ENCODE results near the gene MSH3. TPM values are rescaled to one million over a fixed set of nuclear protein-coding genes. Genes with fewer than 3 reads are reported as not detected.

Gene MSH3
- total and polyA plus RNA-seq, 4 donors = 4.2 to 18.1 (median 9.1) TPM

DNA sequence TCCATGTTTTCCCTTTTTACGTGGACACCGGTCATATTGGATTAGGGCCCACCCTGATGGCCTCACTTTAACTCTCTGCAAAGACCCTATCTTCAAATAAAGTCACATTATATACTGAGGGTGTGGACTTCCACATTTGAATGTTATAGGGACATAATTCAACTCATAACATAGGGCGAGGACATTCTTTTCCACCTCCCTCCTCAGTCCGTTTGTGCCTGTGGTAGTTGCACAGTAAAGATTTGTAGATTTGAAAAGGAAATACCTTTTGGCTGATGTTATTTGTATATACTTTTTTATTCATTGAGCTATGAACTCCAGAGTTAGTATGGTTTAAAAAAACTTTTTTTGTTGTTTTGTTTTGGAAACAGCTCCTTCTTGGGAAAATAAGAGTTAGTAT, 51.3 kb downstream of the MSH3 start:
- H3K36me3 ChIP-seq (ENCODE audit: control insufficient read depth in 1 of 2, insufficient read depth in 2 of 2, low read length in 1 of 2) = peaks cover 0 to 4% of the 10 kb centered on the region in 2 donors

DNA sequence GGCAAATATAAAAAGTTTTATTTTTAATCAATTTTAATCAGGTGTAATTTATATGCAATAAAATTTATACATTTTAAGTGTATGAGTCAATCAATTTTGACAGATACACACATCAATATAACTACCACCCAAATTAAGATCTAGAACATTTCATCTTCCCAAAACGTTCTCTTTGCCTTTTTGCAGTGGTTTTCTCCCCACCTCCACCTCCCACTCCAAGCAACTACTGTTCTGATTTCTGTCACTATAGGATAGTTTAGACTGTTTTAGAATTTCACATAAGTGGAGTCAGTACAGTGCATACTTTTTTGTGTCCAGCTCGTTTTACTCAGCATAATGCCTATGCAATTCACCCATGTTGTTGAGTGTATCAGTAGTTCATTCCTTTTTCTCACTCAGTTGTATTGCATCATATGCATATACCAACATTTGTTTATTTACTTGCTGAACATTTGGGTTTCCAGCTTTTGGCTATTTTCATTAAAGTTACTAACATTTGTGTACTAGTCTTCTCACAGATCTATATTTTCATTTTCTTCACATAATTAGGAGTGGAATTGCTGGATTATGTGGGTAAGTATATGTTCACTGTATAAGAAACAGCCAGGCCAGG, 52.5 kb downstream of the MSH3 start:
- no peaks in the 10 kb centered on the region for H3K27me3 ChIP-seq (ENCODE audit: control insufficient read depth in 1 of 2, insufficient read depth in 2 of 2, low read length in 1 of 2)
- WGBS, 2 donors = 76 to 88% methylated on average over 2 of the region's 2 CpGs
- no peak overlapping the region for H3K4me3 ChIP-seq (ENCODE audit: low read length in 2 of 2)
- H3K36me3 ChIP-seq (ENCODE audit: control insufficient read depth in 1 of 2, insufficient read depth in 2 of 2, low read length in 1 of 2) = peaks cover 0 to 4% of the 10 kb centered on the region in 2 donors
- ATAC-seq (ENCODE audit: low FRiP score) (no peak), DNase-seq (no peak)
- intact Hi-C loops (cut with DNase I) = no loop called here
- peak overlapping the region in 1 of 2 donors; percentile 2 for H3K27ac ChIP-seq (ENCODE audit: low read depth in 1 of 2, low read length in 2 of 2)
- H3K4me1 ChIP-seq (ENCODE audit: control insufficient read depth in 1 of 2, insufficient read depth in 2 of 2, low read length in 2 of 2) = peaks cover 0 to 3% of the 10 kb centered on the region in 2 donors
- H3K9me3 ChIP-seq (ENCODE audit: control insufficient read depth, low read length) = no peaks in the 10 kb centered on the region

More for the DNA sequence above, 51.3 kb downstream of the MSH3 start:
- H3K27me3 ChIP-seq (ENCODE audit: control insufficient read depth in 1 of 2, insufficient read depth in 2 of 2, low read length in 1 of 2) = no peaks in the 10 kb centered on the region
- no peak for ATAC-seq (ENCODE audit: low FRiP score)
- 61 to 64% methylated on average over 4 of the region's 4 CpGs for WGBS, 2 donors
- H3K9me3 ChIP-seq (ENCODE audit: control insufficient read depth, low read length) = no peaks in the 10 kb centered on the region
- H3K4me3 ChIP-seq (ENCODE audit: low read length in 2 of 2) = no peak overlapping the region
- peaks cover 0 to 3% of the 10 kb centered on the region in 2 donors for H3K4me1 ChIP-seq (ENCODE audit: control insufficient read depth in 1 of 2, insufficient read depth in 2 of 2, low read length in 2 of 2)
- no peak for DNase-seq
- no peak overlapping the region for H3K27ac ChIP-seq (ENCODE audit: low read depth in 1 of 2, low read length in 2 of 2)
- intact Hi-C loops (cut with DNase I) = no loop called here

DNA sequence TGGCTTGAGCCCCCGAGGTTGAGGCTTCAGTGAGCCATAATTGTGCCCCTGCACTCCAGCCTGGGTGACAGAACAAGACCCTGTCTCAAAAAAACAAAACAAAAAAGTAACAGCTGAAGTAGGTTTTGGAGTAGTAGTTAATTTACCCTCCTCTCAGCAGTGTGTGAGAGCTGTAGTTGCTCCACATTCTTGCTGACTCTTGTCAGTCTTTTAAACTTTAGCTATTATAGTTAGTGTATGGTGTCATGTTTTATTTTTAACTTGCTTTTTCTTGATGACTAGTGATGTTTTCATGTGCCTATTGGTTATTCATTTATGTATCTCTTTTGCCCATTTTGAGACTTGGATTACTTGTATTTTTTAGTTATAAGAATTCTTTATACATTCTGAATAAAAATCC, 53.2 kb downstream of the MSH3 start:
- Histone ChIP-seq H3K27me3 (ENCODE audit: control insufficient read depth in 1 of 2, insufficient read depth in 2 of 2, low read length in 1 of 2) (no peaks in the 10 kb centered on the region), H3K4me3 (ENCODE audit: low read length in 2 of 2) (no peak overlapping the region), H3K27ac (ENCODE audit: low read depth in 1 of 2, low read length in 2 of 2) (no peak overlapping the region), H3K9me3 (ENCODE audit: control insufficient read depth, low read length) (no peaks in the 10 kb centered on the region), H3K36me3 (ENCODE audit: control insufficient read depth in 1 of 2, insufficient read depth in 2 of 2, low read length in 1 of 2) (no peaks in the 10 kb centered on the region), H3K4me1 (ENCODE audit: control insufficient read depth in 1 of 2, insufficient read depth in 2 of 2, low read length in 2 of 2) (peaks cover 0 to 3% of the 10 kb centered on the region in 2 donors)
- intact Hi-C loops (cut with DNase I) = no loop called here
- WGBS, 2 donors = 79 to 85% methylated on average over 1 of the region's 1 CpG
- DNase-seq = no peak
- ATAC-seq (ENCODE audit: low FRiP score) = peak; percentile 53

DNA sequence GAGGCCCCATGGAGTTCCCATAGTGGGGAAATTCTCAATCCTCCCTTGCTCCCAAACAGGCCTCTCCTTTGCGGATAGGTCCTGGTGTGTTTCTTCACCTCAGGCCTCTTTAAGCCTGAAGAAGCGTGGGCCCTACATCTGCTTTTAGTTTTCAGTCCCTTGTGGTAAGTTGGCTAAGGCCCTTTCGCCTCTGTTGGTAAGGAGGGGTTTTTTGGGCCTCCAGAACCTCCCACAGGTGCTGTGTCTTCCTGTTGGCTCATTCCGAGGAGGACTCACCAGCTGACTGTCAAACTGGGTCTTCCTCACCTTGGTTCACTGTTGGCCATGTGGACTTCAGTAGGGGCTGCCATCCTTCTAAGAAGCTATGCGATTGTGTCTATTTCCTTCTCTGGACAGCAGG, 56.8 kb downstream of the MSH3 start:
- no peak for ATAC-seq (ENCODE audit: low FRiP score)
- no peaks in the 10 kb centered on the region for H3K9me3 ChIP-seq (ENCODE audit: control insufficient read depth, low read length)

DNA sequence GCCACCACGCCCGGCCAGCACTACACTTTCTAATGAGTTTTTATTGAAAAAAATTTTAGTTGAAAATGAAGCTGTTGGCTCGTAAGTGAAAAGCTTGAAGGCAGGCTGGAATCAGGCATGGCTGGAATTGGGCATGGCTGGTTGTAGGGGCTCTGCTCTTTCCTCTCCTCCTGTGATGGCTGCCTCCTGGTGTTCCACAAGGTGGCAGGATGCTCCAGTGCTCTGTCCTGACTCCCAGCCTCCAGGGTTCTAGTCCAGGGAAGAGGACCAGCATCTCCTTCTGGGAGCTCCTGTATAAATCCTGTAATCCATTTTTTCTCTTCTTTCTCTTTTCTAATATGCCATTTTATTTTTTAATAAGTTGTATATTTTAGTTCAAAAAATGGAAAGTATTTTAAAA, 57.5 kb downstream of the MSH3 start:
- no peaks in the 10 kb centered on the region for H3K4me1 ChIP-seq (ENCODE audit: control insufficient read depth in 1 of 2, insufficient read depth in 2 of 2, low read length in 2 of 2)
- DNase-seq (no peak), ATAC-seq (ENCODE audit: low FRiP score) (no peak)
- intact Hi-C loops (cut with DNase I) = no loop called here
- 95 to 96% methylated on average over 3 of the region's 3 CpGs for WGBS, 2 donors
- H3K27ac ChIP-seq (ENCODE audit: low read depth in 1 of 2, low read length in 2 of 2) = no peak overlapping the region
- no peaks in the 10 kb centered on the region for H3K27me3 ChIP-seq (ENCODE audit: control insufficient read depth in 1 of 2, insufficient read depth in 2 of 2, low read length in 1 of 2)
- H3K4me3 ChIP-seq (ENCODE audit: low read length in 2 of 2) = no peak overlapping the region
- peaks cover 0 to 1% of the 10 kb centered on the region in 2 donors for H3K36me3 ChIP-seq (ENCODE audit: control insufficient read depth in 1 of 2, insufficient read depth in 2 of 2, low read length in 1 of 2)
- no peaks in the 10 kb centered on the region for H3K9me3 ChIP-seq (ENCODE audit: control insufficient read depth, low read length)

More for the DNA sequence above, 56.8 kb downstream of the MSH3 start:
- no peak for DNase-seq
- no peak overlapping the region for H3K27ac ChIP-seq (ENCODE audit: low read depth in 1 of 2, low read length in 2 of 2)
- H3K36me3 ChIP-seq (ENCODE audit: control insufficient read depth in 1 of 2, insufficient read depth in 2 of 2, low read length in 1 of 2) = peaks cover 0 to 1% of the 10 kb centered on the region in 2 donors
- WGBS, 2 donors = 92 to 95% methylated on average over 5 of the region's 5 CpGs
- intact Hi-C loops (cut with DNase I) = no loop called here
- no peaks in the 10 kb centered on the region for H3K4me1 ChIP-seq (ENCODE audit: control insufficient read depth in 1 of 2, insufficient read depth in 2 of 2, low read length in 2 of 2)
- no peaks in the 10 kb centered on the region for H3K27me3 ChIP-seq (ENCODE audit: control insufficient read depth in 1 of 2, insufficient read depth in 2 of 2, low read length in 1 of 2)
- H3K4me3 ChIP-seq (ENCODE audit: low read length in 2 of 2) = no peak overlapping the region

DNA sequence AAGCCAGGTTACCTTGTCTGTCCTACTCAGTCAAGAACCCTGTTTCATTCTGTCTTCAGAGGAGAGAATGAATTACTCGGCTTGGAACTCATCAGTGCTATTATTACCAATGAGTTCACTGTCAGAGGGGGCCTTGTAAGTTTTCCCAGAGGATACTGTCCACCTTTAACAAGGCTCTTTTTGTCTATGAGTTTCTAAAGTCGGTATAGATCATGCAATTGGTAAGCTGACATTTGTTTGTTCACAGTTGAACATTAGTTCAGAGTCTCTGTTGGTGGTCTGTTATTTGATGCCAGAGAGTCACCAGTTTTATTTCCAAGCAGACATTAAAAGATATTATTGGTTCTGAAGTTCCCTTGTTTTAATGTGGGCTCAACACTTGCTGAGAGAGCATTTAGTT, 58.5 kb downstream of the MSH3 start:
- ATAC-seq (ENCODE audit: low FRiP score) = no peak
- WGBS, 2 donors = 73 to 74% methylated on average over 2 of the region's 2 CpGs
- DNase-seq = no peak
- Histone ChIP-seq H3K4me3 (ENCODE audit: low read length in 2 of 2) (no peak overlapping the region), H3K36me3 (ENCODE audit: control insufficient read depth in 1 of 2, insufficient read depth in 2 of 2, low read length in 1 of 2) (peaks cover 0 to 1% of the 10 kb centered on the region in 2 donors), H3K27ac (ENCODE audit: low read depth in 1 of 2, low read length in 2 of 2) (no peak overlapping the region), H3K4me1 (ENCODE audit: control insufficient read depth in 1 of 2, insufficient read depth in 2 of 2, low read length in 2 of 2) (no peaks in the 10 kb centered on the region), H3K9me3 (ENCODE audit: control insufficient read depth, low read length) (no peaks in the 10 kb centered on the region), H3K27me3 (ENCODE audit: control insufficient read depth in 1 of 2, insufficient read depth in 2 of 2, low read length in 1 of 2) (no peaks in the 10 kb centered on the region)
- intact Hi-C loops (cut with DNase I) = no loop called here

DNA sequence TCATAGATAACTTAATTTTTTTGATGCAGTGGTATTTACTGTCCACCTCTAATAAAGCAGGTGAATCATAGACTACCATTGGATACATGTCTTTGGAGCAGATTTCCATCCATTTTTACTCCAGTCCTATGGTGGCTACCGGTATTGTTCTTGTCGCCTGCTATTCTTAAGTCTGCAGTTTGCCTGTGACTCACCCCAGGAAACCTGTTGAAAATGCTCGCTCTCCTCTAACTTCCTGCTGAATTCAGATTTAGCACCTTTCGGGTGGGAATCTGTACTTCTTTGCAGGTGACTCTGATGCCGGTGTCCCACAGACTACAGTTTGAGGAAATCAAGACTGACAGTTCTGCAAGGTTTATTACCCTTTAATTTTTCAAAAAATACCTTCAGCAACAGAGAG, 59.2 kb downstream of the MSH3 start:
- Histone ChIP-seq H3K9me3 (ENCODE audit: control insufficient read depth, low read length) (no peaks in the 10 kb centered on the region), H3K27ac (ENCODE audit: low read depth in 1 of 2, low read length in 2 of 2) (no peak overlapping the region), H3K27me3 (ENCODE audit: control insufficient read depth in 1 of 2, insufficient read depth in 2 of 2, low read length in 1 of 2) (no peaks in the 10 kb centered on the region), H3K36me3 (ENCODE audit: control insufficient read depth in 1 of 2, insufficient read depth in 2 of 2, low read length in 1 of 2) (peaks cover 0 to 1% of the 10 kb centered on the region in 2 donors), H3K4me3 (ENCODE audit: low read length in 2 of 2) (no peak overlapping the region), H3K4me1 (ENCODE audit: control insufficient read depth in 1 of 2, insufficient read depth in 2 of 2, low read length in 2 of 2) (no peaks in the 10 kb centered on the region)
- intact Hi-C loops (cut with DNase I) = no loop called here
- ATAC-seq (ENCODE audit: low FRiP score) = no peak
- 90 to 95% methylated on average over 5 of the region's 5 CpGs for WGBS, 2 donors
- no peak for DNase-seq

DNA sequence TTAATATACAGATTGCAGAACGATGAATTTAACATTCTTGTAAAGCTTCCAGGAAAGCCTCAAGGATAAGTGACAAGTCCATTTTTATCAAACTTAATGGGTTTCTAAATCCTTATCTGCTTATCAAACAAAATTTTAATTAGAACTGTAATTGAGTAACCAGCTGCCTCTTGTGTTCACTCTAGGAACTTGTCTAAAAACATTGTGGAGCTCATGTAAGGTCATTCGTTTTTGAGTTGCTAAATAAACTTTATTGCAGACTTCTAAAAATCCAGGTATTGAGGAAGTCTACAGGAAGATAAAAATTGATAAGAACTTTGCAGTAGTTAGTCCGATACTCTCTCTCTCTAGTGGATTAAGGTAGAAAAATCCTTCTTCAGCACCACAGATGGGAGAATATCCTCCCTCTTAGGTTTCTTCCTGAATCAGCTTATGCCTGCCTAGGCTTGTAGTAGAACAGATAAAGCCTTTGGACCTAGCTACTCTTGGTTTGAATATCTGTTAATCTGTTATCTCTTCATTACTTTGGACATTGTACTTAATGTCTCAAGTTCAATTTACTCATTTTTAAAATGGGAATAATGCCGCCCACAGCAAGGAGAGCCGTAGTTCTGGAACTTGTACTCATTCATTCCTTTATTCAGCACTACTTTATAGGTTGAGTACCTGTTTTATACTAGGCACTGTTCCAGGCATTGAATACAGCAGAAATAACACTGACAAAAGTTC, 60.3 kb downstream of the MSH3 start:
- Histone ChIP-seq H3K36me3 (ENCODE audit: control insufficient read depth in 1 of 2, insufficient read depth in 2 of 2, low read length in 1 of 2) (peaks cover 0 to 2% of the 10 kb centered on the region in 2 donors), H3K4me1 (ENCODE audit: control insufficient read depth in 1 of 2, insufficient read depth in 2 of 2, low read length in 2 of 2) (no peaks in the 10 kb centered on the region), H3K27me3 (ENCODE audit: control insufficient read depth in 1 of 2, insufficient read depth in 2 of 2, low read length in 1 of 2) (no peaks in the 10 kb centered on the region), H3K9me3 (ENCODE audit: control insufficient read depth, low read length) (no peaks in the 10 kb centered on the region), H3K27ac (ENCODE audit: low read depth in 1 of 2, low read length in 2 of 2) (no peak overlapping the region), H3K4me3 (ENCODE audit: low read length in 2 of 2) (no peak overlapping the region)
- DNase-seq (no peak), ATAC-seq (ENCODE audit: low FRiP score) (no peak)
- 85 to 88% methylated on average over 5 of the region's 5 CpGs for WGBS, 2 donors
- intact Hi-C loops (cut with DNase I) = no loop called here

DNA sequence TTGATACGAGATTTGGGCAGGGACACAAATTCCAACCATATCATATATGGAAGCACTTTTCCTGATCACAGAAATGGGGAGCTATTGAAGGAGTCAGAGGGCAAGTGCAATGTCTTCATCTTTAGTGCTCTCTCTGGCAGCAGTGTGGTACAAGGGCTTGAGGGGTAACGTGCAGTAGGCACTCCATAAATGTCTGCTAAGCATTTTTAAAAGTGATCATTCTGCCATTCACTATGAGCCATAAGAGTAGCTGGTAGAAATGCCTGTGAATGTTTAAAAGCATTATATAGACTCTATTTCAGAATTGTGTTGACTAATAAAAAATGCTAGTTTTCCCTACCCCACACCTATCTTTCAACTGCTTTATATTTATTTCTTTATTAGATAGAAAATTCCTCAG, 61.4 kb downstream of the MSH3 start:
- Histone ChIP-seq H3K36me3 (ENCODE audit: control insufficient read depth in 1 of 2, insufficient read depth in 2 of 2, low read length in 1 of 2) (peaks cover 0 to 4% of the 10 kb centered on the region in 2 donors), H3K27me3 (ENCODE audit: control insufficient read depth in 1 of 2, insufficient read depth in 2 of 2, low read length in 1 of 2) (no peaks in the 10 kb centered on the region), H3K4me1 (ENCODE audit: control insufficient read depth in 1 of 2, insufficient read depth in 2 of 2, low read length in 2 of 2) (no peaks in the 10 kb centered on the region), H3K9me3 (ENCODE audit: control insufficient read depth, low read length) (no peaks in the 10 kb centered on the region), H3K27ac (ENCODE audit: low read depth in 1 of 2, low read length in 2 of 2) (no peak overlapping the region), H3K4me3 (ENCODE audit: low read length in 2 of 2) (no peak overlapping the region)
- ATAC-seq (ENCODE audit: low FRiP score) = no peak
- intact Hi-C loops (cut with DNase I) = no loop called here
- WGBS, 2 donors = 80 to 88% methylated on average over 2 of the region's 2 CpGs
- no peak for DNase-seq

Data from aorta (tissue), 5 donors.